DOHH2 (cell line): ENCODE data around the gene RRAS2.

Experiments used
- EZH2phosphoT487 ChIP-seq: fragments of 200-600 bp; sonication (generic); IDR thresholded peaks from 2 replicates; pipeline ENCODE4 v1.6.1; 2017; ENCODE audit warnings: borderline replicate concordance, mild to moderate bottlenecking, antibody characterized with exemption, low read length, moderate library complexity, mixed read lengths
- TF ChIP-seq, protein P1 (sequence below): fragments of 200-600 bp; sonication (generic); IDR thresholded peaks from one replicate; pipeline ENCODE4 v1.5.1; 2014; ENCODE audit warnings: antibody characterized with exemption, mild to moderate bottlenecking, low read depth, low read length; ENCODE audit not compliant: poor library complexity, severe bottlenecking

DNA sequence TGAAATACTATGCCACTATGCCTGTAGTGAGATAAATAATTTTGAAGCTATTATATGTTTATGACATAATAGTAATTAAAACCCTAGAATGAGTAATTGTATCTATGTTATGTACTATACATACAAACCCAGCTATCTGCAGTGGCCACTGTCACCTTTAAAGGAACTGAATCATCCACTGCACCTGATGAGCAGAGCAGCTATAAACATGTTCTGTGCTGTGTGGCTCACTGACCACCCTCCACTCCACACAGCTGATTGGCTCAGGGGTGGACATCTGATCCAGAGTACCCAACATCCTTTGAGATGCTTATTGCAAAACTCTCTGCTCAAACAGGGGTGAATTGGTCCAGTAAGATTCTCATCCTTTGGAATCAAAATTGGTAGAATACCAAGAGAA lies 19.2 kb upstream of the RRAS2 start:
- TF ChIP-seq, protein P1, sequence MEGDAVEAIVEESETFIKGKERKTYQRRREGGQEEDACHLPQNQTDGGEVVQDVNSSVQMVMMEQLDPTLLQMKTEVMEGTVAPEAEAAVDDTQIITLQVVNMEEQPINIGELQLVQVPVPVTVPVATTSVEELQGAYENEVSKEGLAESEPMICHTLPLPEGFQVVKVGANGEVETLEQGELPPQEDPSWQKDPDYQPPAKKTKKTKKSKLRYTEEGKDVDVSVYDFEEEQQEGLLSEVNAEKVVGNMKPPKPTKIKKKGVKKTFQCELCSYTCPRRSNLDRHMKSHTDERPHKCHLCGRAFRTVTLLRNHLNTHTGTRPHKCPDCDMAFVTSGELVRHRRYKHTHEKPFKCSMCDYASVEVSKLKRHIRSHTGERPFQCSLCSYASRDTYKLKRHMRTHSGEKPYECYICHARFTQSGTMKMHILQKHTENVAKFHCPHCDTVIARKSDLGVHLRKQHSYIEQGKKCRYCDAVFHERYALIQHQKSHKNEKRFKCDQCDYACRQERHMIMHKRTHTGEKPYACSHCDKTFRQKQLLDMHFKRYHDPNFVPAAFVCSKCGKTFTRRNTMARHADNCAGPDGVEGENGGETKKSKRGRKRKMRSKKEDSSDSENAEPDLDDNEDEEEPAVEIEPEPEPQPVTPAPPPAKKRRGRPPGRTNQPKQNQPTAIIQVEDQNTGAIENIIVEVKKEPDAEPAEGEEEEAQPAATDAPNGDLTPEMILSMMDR, result no peak
- TF ChIP-seq EZH2phosphoT487, result no peak
